ES-I3 (cell line): ENCODE measurements around the gene ZNF425.

ENCODE experiments used
- H3K36me3 ChIP-seq: 2 replicates; pipeline ENCODE4 v1.6.1; 2013; ENCODE audit warnings: mild to moderate bottlenecking, low read length, control low read depth, moderate library complexity; ENCODE audit not compliant: insufficient read depth
- H3K4me1 ChIP-seq: 2 replicates; pipeline ENCODE4 v1.6.1; 2013; ENCODE audit warnings: mild to moderate bottlenecking, control low read depth, low read length; ENCODE audit not compliant: insufficient read depth
- H3K9ac ChIP-seq: 2 replicates; pipeline ENCODE4 v1.6.1; 2013; ENCODE audit warnings: low read depth, mild to moderate bottlenecking, low read length, moderate library complexity
- H3K9me3 ChIP-seq: 2 replicates; pipeline ENCODE4 v1.6.1; 2013; ENCODE audit warnings: mild to moderate bottlenecking, low read length, moderate library complexity; ENCODE audit not compliant: control insufficient read depth, insufficient read depth

The ZNF425 gene, protein sequence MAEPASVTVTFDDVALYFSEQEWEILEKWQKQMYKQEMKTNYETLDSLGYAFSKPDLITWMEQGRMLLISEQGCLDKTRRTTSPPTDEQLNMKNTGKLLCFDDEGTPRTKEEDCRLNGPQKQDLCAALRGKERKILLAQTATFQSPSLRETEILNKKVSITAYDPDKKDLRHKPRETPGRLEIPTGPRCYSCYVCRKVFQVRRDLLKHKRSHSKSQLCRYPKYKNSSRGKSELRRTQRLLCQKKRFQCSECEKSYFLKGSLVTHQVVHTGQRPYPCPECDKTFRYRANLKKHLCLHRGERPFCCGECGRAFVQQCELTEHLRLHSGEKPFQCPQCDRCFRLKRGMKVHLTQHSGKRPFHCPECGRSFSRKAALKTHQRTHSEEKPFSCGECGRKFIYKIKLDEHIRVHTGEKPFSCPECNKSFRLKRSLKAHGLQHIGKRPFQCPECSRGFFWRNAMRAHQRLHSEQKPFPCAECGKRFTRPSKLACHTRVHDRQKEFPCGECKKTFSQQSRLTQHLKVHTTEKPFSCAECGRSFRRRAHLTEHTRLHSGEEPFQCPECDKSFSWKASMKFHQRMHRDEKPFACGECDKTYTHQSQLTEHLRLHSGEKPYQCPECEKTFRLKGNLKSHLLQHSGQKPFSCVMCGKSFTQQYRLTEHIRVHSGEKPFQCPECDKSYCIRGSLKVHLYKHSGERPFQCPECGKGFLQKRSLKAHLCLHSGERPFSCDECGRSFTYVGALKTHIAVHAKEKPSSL

DNA sequence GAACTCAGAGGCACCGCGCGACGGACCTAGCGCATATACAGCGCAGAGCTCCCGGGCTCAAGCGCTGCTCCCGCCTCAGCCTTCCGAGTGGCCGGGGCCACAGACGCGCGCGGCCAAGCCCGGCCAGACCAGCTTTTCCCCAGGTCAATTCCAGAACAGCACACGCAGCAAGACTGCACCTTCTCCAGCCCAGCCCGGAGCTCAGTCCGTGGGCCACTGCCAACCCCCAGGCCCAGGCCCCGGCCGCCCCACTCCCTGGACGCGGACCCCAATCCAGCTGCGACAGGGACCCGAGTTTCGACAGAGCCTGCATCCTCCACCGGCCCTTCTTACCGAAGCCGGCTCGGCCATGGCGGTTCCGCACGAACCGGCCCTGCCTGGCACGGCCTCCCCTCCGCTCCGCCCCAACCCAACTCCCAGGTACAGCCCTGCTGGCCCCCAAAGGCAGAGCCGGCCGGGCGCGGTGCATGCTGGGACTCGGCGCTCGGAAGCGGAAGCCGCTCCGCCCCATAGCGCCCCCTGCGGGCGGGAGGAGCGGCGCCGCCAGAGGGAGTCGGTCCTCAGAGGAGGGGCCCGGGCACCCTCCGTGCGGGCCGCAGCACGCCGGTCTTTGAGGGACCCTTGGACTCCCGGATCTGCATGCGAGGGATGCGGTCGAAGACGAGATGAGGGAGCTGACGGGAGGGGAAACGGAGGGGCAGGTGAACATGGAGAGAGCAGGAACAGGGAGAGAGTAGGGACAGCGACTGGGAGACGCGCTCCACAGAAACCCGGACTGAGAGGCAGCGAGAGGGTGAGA, at the start of gene ZNF425:
TSS of gene ZNF425 (minus strand) at position 462 of the 799 bp plus-strand sequence. CDS start at position 351, 111 bp downstream.
- Histone ChIP-seq H3K9me3 (peaks cover 7% of the 10 kb centered on the region), H3K4me1 (no peaks in the 10 kb centered on the region), H3K9ac (peak within 1 kb of the TSS; percentile 100), H3K36me3 (peaks cover 8% of the 10 kb centered on the region)

DNA sequence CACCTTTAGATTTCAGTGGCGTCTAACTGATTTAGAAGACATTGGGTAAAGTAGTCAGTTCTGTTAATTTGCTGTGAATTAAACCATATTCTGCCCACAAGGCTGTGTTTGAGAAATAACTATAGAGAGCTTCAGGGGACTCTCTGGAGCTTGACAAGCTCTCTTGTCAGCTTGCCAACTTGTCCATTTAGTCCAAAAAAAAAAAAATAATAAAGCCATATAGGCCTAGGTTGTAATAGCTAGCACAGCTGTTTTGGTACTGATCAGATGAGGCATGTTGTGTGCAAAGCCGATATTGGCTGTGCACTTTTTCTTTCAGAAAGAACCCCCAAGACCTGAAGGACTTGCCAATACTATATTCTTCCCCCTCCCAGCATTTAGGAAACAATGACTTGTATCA, 49.0 kb upstream of the ZNF425 start:
- no peak overlapping the region for H3K9ac ChIP-seq
- H3K36me3 ChIP-seq, result peaks cover 66% of the 10 kb centered on the region
- no peaks in the 10 kb centered on the region for H3K9me3 ChIP-seq
- no peaks in the 10 kb centered on the region for H3K4me1 ChIP-seq

DNA sequence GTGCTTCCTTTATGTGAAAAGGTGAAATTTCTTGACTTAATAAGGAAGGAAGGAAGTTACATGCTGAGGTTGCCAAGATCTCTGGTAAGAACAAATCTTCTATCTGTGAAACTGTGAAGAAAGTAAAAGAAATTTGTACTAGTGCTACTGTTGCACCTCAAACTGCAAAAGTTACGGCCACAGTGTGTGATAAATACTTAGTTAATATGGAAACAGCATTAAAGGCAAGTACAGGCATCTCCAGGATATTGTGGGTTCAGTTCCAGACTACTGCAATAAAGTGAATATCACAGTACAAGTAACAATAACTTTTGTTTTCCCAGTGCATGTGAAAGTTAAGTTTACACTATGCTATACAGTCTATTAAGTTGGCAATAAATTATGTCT, 46.4 kb upstream of the ZNF425 start:
- Histone ChIP-seq H3K4me1 (no peaks in the 10 kb centered on the region), H3K36me3 (peaks cover 56% of the 10 kb centered on the region), H3K9me3 (no peaks in the 10 kb centered on the region), H3K9ac (no peak overlapping the region)

DNA sequence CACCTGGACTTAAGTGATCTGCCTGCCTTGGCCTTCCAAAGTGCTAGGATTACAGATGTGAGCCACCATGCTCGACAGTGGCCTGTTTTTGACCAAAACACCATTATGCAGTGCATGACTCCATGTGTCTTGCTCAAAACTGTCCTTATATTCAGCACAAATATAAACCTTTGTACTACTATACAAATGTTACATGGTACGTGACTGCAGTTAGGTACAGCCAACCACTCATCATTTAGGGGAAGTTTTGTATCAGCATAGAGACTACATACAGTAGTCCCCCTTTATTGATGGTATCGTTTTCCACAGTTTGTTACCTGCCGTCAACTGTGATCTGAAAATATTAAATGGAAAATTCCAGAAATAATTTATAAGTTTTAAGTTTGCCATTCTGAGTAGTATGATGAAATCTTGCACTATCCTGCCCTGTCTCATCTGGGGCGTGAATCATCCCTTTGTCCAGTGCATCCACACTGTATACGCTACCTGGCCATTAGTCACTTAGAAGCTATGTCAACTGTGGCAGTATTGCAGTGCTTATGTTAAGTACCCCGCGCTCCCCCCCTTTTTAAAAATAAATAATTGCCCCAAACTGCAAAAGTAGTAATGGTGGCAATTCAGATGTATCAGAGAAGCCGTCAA, 45.9 kb upstream of the ZNF425 start:
- no peaks in the 10 kb centered on the region for H3K4me1 ChIP-seq
- H3K9me3 ChIP-seq, result no peaks in the 10 kb centered on the region
- H3K36me3 ChIP-seq, result peaks cover 55% of the 10 kb centered on the region
- no peak overlapping the region for H3K9ac ChIP-seq

DNA sequence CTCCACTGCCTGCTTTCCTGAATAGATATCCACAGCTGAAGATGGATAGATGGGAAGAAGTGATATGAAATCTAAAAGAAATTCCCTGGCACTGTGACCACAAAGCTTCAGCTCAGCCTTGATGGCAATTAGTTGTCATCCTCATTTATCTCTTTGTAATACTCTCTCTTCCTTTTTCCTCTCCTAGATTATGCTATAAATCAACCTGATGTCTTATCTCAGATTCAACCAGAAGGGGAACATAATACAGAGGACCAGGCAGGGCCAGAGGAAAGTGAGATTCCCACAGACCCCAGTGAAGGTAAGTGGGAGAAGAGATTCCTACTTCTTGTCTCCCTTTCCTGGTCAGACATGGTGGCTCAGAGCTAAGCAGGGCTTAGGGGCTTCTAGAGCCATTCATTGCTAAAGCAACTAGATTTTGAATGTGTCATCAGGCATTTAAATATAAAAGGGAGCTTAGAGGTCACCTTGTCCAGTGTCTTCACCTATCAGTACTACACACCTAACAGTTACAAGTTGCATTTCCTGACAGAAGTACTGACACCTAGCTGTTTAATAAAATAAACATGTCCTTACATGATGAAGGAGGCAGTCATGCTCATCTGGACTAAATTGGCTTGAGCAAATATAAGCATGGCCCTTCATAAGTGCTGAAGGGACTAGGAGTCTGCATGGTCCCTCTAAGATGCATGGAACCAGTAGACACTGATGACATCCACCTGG, 40.7 kb upstream of the ZNF425 start:
- Histone ChIP-seq H3K36me3 (peaks cover 55% of the 10 kb centered on the region), H3K4me1 (no peaks in the 10 kb centered on the region), H3K9me3 (no peaks in the 10 kb centered on the region), H3K9ac (no peak overlapping the region)

DNA sequence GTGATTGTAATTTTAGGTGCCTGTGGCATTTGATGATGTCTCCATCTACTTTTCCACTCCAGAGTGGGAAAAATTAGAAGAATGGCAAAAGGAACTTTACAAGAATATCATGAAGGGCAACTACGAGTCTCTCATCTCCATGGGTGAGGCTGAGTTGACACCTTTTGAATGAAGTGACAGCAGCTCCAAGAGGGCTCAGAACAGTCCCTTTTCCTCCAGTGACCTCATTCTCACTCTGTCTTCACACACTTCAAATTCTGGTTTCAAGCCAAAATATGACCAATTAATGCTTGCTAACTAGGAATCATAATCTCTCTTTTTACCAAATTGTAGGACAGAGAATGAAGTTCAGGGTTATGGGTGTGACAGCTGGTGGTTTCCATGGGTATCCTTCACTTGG, 40.0 kb upstream of the ZNF425 start:
- H3K9me3 ChIP-seq, result no peaks in the 10 kb centered on the region
- no peaks in the 10 kb centered on the region for H3K4me1 ChIP-seq
- peaks cover 52% of the 10 kb centered on the region for H3K36me3 ChIP-seq
- H3K9ac ChIP-seq, result no peak overlapping the region

DNA sequence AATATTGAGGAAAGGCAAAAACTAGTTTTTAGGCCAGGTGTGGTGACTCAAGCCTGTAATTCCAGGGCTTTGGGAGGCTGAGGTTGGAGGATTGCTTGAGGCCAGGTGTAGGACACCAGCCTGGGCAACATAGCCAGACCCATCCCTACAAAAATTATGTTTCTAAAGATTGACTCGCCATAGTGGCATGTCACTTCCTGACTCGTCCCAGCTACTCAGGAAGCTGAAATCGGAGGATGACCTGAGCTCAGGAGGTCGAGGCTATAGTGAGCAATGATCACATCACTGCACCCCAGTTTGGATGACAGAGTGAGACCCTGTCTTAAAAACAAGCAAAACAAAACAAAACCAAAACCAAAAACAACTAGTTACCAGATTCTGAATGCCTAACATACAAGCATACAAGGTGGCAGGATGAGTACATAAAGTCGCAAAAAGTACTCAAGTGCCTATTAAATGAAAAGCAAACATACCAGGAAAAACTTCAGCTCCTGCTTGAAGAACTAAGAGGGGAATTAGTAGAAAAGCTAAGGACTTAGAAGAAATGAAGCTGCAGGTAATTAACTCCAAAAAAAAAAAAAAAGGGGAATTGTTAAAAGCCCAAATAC, 35.2 kb upstream of the ZNF425 start:
- peaks cover 43% of the 10 kb centered on the region for H3K36me3 ChIP-seq
- H3K4me1 ChIP-seq, result no peaks in the 10 kb centered on the region
- H3K9me3 ChIP-seq, result no peaks in the 10 kb centered on the region
- no peak overlapping the region for H3K9ac ChIP-seq

DNA sequence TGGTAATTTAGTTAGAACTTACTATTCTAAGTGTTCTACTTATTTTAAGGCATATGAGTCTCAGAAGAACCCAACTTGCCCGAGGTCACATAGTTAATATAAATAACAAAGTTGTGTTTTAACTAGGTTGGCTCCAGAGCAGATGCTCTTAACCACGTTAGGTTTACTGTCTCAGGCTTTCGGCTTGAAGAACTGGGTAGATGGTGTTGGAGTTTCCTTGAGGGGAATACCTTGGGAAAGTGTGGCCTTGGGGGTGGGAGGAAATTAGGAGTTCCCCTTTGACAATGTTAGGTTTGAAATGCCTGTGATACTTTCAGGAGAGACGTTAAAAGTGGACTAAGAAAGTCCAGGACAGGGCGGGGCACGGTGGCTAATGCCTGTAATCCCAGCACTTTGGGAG, 30.8 kb upstream of the ZNF425 start:
- Histone ChIP-seq H3K36me3 (peaks cover 46% of the 10 kb centered on the region), H3K4me1 (no peaks in the 10 kb centered on the region), H3K9ac (no peak overlapping the region), H3K9me3 (no peaks in the 10 kb centered on the region)

DNA sequence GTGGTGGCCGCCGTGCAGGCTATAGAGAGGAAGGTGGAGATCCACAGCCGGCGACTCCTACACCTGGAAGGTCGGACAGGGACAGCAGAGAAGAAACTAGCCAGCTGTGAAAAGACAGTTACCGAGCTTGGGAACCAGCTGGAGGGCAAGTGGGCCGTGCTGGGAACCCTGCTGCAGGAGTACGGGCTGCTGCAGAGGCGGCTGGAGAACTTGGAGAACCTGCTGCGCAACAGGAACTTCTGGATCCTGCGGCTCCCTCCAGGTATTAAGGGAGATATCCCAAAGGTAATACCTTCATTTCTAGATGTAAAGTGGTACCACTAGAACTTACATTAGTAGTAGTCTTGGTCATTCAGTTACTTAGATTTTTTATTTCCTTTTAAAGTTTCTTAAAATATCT, 27.9 kb upstream of the ZNF425 start:
- Histone ChIP-seq H3K4me1 (peaks cover 18% of the 10 kb centered on the region), H3K36me3 (peaks cover 51% of the 10 kb centered on the region)

DNA sequence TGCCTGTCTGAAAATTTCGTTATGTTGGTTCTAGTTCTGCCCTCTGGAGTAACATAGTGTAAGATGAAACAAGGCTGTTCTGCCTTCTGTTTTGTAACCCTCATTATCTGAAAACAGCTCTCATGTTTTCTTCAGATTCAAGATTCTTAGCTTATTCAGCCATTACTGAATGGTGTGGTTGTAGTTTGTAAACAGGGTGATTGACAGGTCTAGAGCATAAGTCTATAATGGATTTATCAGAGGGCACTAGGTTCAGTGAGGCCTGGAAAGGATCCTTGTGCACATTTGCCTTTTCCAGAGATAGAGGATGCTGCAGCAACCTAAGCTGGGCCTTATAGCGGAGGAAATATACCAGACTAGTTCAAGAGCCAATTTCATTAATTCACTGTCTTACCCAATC, 27.2 kb upstream of the ZNF425 start:
- Histone ChIP-seq H3K9ac (no peak overlapping the region), H3K4me1 (peaks cover 18% of the 10 kb centered on the region), H3K9me3 (no peaks in the 10 kb centered on the region), H3K36me3 (peaks cover 47% of the 10 kb centered on the region)

More for the DNA sequence above, 27.9 kb upstream of the ZNF425 start:
- no peaks in the 10 kb centered on the region for H3K9me3 ChIP-seq
- H3K9ac ChIP-seq, result no peak overlapping the region

DNA sequence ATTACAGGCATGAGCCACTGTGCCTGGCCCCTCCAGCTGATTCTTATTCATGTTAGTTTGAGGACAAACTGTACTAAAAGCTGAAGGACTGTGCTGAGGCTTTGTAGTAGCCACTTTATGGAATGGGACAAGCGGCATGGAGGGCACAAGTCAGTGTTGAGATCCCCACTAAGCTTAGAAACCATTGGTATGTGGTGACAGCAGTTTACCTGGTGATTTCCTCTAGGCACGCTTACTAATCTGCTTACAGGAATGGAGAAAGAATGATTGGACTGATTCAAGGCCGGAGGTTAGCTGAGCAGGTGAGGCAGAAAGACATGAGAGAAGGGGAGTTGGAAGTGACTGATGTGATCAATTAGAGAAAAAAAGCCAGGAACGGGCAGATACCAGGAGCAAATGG, 24.9 kb upstream of the ZNF425 start:
- Histone ChIP-seq H3K9me3 (no peaks in the 10 kb centered on the region), H3K36me3 (peaks cover 42% of the 10 kb centered on the region), H3K4me1 (peaks cover 18% of the 10 kb centered on the region), H3K9ac (no peak overlapping the region)

DNA sequence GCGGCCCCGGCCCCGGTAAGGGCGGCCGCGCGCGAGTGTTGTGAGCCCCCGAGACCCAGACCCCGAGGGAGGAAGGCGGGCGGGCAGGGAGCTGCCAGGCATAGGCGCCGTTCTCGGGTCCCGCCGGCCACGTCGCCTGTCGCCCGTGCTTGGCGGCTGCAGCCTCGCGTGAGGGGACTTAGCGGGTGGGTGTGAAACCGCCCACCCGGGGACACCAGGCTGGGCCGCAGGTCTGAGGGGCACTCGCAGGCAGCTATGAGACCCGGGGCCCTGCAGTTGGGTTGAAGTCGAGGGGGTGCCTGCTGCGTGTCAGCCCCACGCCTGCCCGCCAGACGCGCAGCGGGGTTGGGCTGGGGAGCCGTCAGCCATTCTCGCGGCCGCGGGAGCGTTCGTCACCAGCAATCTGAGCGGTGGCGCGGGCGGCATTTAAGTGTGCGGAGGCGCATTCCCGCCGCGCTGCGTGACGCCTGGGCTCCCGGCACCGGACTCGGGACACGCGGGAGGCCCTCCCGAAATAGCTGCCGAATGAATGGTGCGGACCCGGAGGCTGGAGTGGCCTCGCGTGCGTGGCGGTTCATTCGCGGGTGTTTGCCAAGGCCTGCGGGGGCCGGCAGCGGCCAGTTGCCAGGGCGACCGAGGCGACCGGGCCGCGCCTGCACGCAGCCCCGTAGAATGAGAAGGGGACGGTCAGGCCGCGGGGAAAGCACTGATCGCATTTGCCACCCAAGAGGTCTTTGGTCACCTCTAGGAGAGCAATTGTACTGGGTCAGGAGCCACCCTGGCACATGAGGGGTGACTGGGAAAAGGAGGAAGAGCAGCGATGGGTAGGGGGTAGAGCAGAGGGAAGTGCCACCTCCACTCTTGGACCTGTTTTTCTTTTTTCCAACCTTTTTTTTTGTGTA, 21.9 kb upstream of the ZNF425 start:
- Histone ChIP-seq H3K9ac (peak overlapping the region; percentile 99), H3K36me3 (peaks cover 17% of the 10 kb centered on the region; the same call in 1 of the 2 replicates), H3K4me1 (peaks cover 28% of the 10 kb centered on the region), H3K9me3 (no peaks in the 10 kb centered on the region)
